Adrenal gland (tissue), 12 donors: ENCODE results near the gene IQCE. TPM values are rescaled to one million over a fixed set of nuclear protein-coding genes. Genes with fewer than 3 reads are reported as not detected.

Experiments
- DNase-seq, 7 donors: peaks; one replicate each; pipeline ENCODE4 v3.0.0-alpha.2; 2019 to 2020
- H3K27ac ChIP-seq, 5 donors: fragments of 200-600 bp; sonication (generic) in 4 of 5; 1 replicate in 3 of 5; 2 replicates in 2 of 5; pipeline versions ENCODE4 v1.5.1 to v1.8.0; 2016 to 2020; ENCODE audit warnings: mild to moderate bottlenecking in 1 of 5
- H3K27me3 ChIP-seq: fragments of 200-600 bp; 2 replicates; pipeline ENCODE4 v1.8.0; 2021
- H3K36me3 ChIP-seq, 2 donors: fragments of 200-600 bp; replicated peaks in 1 of 2; 1 replicate in 1 of 2; 2 replicates in 1 of 2; pipeline versions ENCODE4 v1.5.1 to v1.8.0; 2018 to 2022
- H3K4me1 ChIP-seq, 2 donors: fragments of 200-600 bp; replicated peaks in 1 of 2; 1 replicate in 1 of 2; 2 replicates in 1 of 2; pipeline versions ENCODE4 v1.5.1 to v1.8.0; 2018 to 2021
- H3K4me3 ChIP-seq, 4 donors: fragments of 200-600 bp; sonication (generic) in 3 of 4; one replicate each; pipeline ENCODE4 v1.5.1; 2016 to 2018
- H3K9me3 ChIP-seq, 3 donors: fragments of 200-600 bp; sonication (generic) in 1 of 3; replicated peaks in 1 of 3; 1 replicate in 2 of 3; 2 replicates in 1 of 3; pipeline versions ENCODE4 v1.5.1 to v1.8.0; 2016 to 2021
- POLR2A ChIP-seq, 2 donors: fragments of 450-650 bp; IDR thresholded peaks; one replicate each; pipeline ENCODE4 v1.6.1; 2017; ENCODE audit warnings: antibody characterized with exemption in 2 of 2, mild to moderate bottlenecking in 2 of 2, moderate library complexity in 1 of 2
- WGBS, 4 donors: extraction: QIAGEN DNeasy Blood & Tissue Kit in 2 of 4; methylation state at CpG; one replicate each; pipeline versions ENCODE4 v1.1.5 to v1.1.7; 2013 to 2017; 5-methylcytosine and 5-hydroxymethylcytosine counted together
- intact Hi-C, 2 donors: fragments of 100-400 bp; cut with DNase I; formaldehyde crosslinking; loops; one replicate each; pipeline versions ENCODE4 v1.14.1 to v1.15.0; 2022 to 2023
- polyA plus RNA-seq, 3 donors: library from polyadenylated mRNA; stranded (reverse); fragments of 200-250 nt in 2 of 3; fragments of 350-450 nt in 1 of 3; fragmentation: Illumina TruSeq in 1 of 3; extraction: RNeasy Lipid Tissue Mini Kit (QIAGEN cat#74804) in 1 of 3; gene quantifications; one replicate each; pipeline ENCODE4 v1.2.3, GENCODE V29; 2013 to 2014
- total RNA-seq, 9 donors: library from RNA; depleted of rRNA in 4 of 9; stranded (reverse); fragments of >200 nt in 4 of 9; fragments of 120-200 nt in 1 of 9; fragmentation: NEBNext Ultra II Directional in 1 of 9; extraction: Animal tissue kit (Norgen Biotek cat#: 25700) in 1 of 9; gene quantifications; one replicate each; pipeline versions ENCODE4 v1.1.0 to v1.2.4, GENCODE V29; 2013 to 2023
- TF ChIP-seq, protein P1 (sequence below), 6 experiments: fragments of 450-650 bp in 4 of 6; fragments of 200-600 bp in 2 of 6; sonication (generic) in 1 of 6; IDR thresholded peaks; 1 replicate in 5 of 6; 2 replicates in 1 of 6; pipeline versions ENCODE4 v1.5.1 to v1.8.0; 2016 to 2021; ENCODE audit warnings: antibody characterized with exemption in 6 of 6, mild to moderate bottlenecking in 2 of 6, moderate library complexity in 1 of 6
- donor health status: healthy with polysubstance abuse.
- donor health status: Bipolar disorder and iron deficiency.
- donor health status: DM: yes; HTN: yes; CAD: no.
- donor health status: DM: no; HTN: no; CAD: no.
- donor health status: DM: no; HTN: no; CAD: no.
- donor health status: DM: yes; HTN: yes; CAD: no.

The IQCE gene
- total and polyA plus RNA-seq, 12 donors, result 4.6 to 33.2 (median 13.8) TPM

DNA sequence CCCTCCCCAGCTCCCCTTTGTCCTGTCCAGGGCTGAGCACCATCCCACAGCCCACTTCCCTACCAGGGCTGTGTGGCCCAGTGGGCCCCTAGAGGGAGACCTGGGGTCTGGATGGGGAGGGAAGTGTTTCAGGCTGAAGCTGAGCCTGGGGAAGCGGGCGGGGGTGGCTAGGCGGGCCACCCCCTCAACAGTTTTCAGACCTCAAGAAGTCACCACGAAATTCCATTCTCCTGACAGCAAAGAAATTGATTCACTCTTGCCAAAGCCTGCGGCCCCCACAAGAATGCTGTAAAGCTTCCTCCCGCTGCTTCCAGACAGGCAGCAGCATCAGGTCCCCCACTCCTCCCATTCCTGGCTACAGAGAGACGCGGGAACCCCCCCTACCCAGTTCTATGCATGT is 41.8 kb upstream of the IQCE start:
- no peak for TF ChIP-seq POLR2A (IDR thresholded peaks at IDR 0.05)
- TF ChIP-seq, protein P1, sequence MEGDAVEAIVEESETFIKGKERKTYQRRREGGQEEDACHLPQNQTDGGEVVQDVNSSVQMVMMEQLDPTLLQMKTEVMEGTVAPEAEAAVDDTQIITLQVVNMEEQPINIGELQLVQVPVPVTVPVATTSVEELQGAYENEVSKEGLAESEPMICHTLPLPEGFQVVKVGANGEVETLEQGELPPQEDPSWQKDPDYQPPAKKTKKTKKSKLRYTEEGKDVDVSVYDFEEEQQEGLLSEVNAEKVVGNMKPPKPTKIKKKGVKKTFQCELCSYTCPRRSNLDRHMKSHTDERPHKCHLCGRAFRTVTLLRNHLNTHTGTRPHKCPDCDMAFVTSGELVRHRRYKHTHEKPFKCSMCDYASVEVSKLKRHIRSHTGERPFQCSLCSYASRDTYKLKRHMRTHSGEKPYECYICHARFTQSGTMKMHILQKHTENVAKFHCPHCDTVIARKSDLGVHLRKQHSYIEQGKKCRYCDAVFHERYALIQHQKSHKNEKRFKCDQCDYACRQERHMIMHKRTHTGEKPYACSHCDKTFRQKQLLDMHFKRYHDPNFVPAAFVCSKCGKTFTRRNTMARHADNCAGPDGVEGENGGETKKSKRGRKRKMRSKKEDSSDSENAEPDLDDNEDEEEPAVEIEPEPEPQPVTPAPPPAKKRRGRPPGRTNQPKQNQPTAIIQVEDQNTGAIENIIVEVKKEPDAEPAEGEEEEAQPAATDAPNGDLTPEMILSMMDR (IDR thresholded peaks at IDR 0.05), result no peak
- Histone ChIP-seq H3K27me3 (no peaks in the 10 kb centered on the region), H3K4me3 (no peak overlapping the region), H3K27ac (no peak overlapping the region), H3K4me1 (peaks cover 18 to 23% of the 10 kb centered on the region in 2 donors), H3K36me3 (no peaks in the 10 kb centered on the region), H3K9me3 (no peaks in the 10 kb centered on the region)
- intact Hi-C loops, result no loop called here
- no peak for DNase-seq
- WGBS, 4 donors, result 65 to 75% (median 68%) methylated on average over 4 to 8 of the region's 8 CpGs

DNA sequence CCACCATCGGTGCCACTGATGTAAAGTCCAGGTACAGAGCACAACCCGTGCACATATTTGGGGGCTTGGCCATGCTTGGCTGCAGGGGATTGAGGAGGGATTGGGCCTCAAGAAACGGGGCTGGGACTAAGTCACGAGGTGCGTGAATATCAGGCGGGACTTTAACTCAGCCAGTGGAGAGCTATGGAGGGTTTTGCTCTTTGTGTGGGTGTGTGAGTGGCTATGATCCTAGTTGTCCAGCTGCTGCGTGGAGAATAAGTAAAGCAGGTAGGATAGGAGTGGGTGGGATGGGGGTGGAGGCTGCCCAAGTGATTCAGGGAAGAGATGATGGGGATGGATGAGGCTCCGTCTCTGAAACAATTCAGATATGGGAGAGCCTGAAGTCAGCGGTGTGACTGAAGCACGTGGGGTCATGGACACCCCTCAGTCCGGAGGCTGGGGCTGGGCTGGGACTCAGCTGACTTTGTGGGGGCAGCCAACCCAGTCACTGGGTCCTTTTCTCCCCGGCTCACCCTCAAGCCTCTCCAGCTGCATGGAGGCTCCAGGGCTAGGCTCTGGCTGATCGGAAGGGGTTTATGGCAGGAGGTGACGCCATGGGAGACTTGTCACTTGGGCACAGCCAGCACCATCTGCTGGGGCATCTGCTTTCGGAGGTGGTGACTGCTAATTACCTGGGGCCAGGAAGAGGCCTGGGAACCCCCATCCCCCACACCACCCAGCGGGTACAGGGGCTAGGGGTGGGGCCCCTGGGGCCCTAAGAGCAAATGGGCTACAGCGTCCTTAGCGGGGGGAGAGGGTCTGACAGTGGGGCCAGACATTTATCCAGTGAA is 40.9 kb upstream of the IQCE start:
- Histone ChIP-seq H3K27ac (peak overlapping the region in 1 of 5 donors; percentile 57), H3K4me3 (no peak overlapping the region), H3K27me3 (no peaks in the 10 kb centered on the region), H3K4me1 (peaks cover 18 to 30% of the 10 kb centered on the region in 2 donors), H3K36me3 (no peaks in the 10 kb centered on the region), H3K9me3 (no peaks in the 10 kb centered on the region)
- WGBS, 4 donors, result 62 to 69% (median 64%) methylated on average over 17 to 18 of the region's 18 CpGs
- TF ChIP-seq, protein P1 (IDR thresholded peaks at IDR 0.05), result no peak
- TF ChIP-seq POLR2A (IDR thresholded peaks at IDR 0.05), result no peak
- no peak for DNase-seq
- intact Hi-C loops, result loop anchor here in 1 of 2 donors (2.0 kb wide), 1 partner anchor 39 kb away; no protein-coding TSS in a partner anchor

DNA sequence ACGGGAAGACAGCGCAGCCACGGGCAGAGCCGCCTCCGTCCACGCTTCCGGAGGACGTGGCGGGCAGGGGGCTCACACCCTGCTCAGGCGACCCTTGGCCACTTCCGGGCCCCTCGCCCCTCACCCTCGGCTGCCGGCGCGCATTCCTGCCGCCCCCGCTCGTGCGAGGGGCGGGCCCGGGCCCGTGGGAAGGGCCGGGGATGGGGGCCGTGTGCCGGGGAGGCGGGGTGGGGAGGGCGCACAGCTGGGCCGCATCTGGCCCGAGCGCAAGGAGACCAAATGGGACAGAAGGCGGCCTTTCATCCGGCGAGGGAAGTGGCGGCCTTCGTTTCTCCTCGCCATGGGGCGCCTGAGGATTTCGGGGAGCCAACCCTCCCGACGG is 40.1 kb upstream of the IQCE start:
- 3 to 10% (median 6%) methylated on average over 12 to 41 of the region's 41 CpGs; no CpG with 5 or more reads in 1 of the 4 donors for WGBS, 4 donors
- no peaks in the 10 kb centered on the region for H3K27me3 ChIP-seq
- H3K4me3 ChIP-seq, result peak overlapping the region in 1 of 4 donors; percentile 71
- H3K27ac ChIP-seq, result peak overlapping the region in 2 of 5 donors; percentile 57 to 85
- TF ChIP-seq POLR2A (IDR thresholded peaks at IDR 0.05), result no peak
- TF ChIP-seq, protein P1 (IDR thresholded peaks at IDR 0.05), result no peak
- H3K36me3 ChIP-seq, result no peaks in the 10 kb centered on the region
- peaks cover 26 to 38% of the 10 kb centered on the region in 2 donors for H3K4me1 ChIP-seq
- intact Hi-C loops, result loop anchor here in 1 of 2 donors (2.0 kb wide), 1 partner anchor 40 kb away; no protein-coding TSS in a partner anchor
- DNase-seq, result no peak
- H3K9me3 ChIP-seq, result no peaks in the 10 kb centered on the region

DNA sequence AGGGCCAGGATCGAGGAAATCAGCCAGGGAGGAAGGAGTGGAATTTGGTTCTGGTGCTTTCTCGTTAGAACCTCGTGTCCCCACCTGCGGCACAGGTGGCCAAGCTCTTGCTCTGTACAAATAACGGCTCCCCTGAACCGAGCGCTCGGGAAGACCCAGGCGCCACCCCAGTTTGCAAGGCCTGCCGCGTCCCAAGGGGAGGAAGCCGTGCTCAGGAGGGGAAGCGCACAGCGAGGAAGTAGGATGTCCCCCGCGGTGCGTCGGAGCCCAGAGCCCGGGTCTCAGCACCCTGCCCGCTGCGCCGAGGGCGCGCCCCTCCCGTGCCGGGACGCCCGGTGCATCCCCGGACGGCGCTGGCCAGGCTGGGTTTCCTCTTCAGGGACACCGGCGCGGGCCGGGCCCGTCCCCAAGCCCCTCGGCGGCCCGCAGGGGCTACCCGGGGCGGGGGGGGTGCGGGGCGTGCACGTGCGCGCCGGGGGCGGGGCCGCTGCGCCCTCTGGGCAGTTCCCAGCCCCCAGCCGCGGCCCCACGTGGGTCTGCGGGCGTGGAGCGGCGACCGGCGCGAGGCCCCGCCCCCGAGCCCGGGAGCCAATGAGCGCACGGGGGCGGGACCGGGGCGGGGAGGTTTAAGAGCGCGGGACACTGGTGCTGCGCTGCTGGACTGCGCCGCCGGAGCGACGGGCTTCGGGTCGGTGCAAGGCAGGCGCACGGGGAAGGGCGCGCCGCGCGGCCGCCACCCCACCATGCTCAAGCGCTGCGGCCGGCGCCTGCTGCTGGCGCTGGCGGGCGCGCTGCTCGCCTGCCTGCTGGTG is 39.5 kb upstream of the IQCE start, which contains the start of gene LFNG:
Gene LFNG, plus strand, starts transcription at position 656 of the 812 bp plus-strand sequence. Its CDS starts 88 bp downstream, at position 744.
- TF ChIP-seq, protein P1 (IDR thresholded peaks at IDR 0.05), result peak in 1 of 6 experiments; percentile 24
- peak; percentile 90 to 91 for TF ChIP-seq POLR2A (IDR thresholded peaks at IDR 0.05)
- WGBS, 4 donors, result 0 to 1% (median 1%) methylated on average over 56 to 86 of the region's 95 CpGs; no CpG with 5 or more reads in 1 of the 4 donors
- Histone ChIP-seq H3K9me3 (no peaks in the 10 kb centered on the region), H3K4me1 (peaks cover 32 to 44% of the 10 kb centered on the region in 2 donors), H3K36me3 (no peaks in the 10 kb centered on the region), H3K4me3 (peak within 1 kb of the TSS in 2 of 4 donors; percentile 23 to 71), H3K27ac (peak within 1 kb of the TSS in 2 of 5 donors; percentile 57 to 85), H3K27me3 (no peaks in the 10 kb centered on the region)
- DNase-seq, result peak; percentile 80 to 90 (median 89)
- intact Hi-C loops, result loop anchor here in 1 of 2 donors (2.0 kb wide), 1 partner anchor 41 kb away; no protein-coding TSS in a partner anchor
